ENCODE results near the gene SNX18. TPM values are rescaled to one million over a fixed set of nuclear protein-coding genes. Genes with fewer than 3 reads are reported as not detected.

The SNX18 gene
- total and polyA plus RNA-seq, 2 experiments from 2014 or later, result 4.7 to 33.0 TPM

DNA sequence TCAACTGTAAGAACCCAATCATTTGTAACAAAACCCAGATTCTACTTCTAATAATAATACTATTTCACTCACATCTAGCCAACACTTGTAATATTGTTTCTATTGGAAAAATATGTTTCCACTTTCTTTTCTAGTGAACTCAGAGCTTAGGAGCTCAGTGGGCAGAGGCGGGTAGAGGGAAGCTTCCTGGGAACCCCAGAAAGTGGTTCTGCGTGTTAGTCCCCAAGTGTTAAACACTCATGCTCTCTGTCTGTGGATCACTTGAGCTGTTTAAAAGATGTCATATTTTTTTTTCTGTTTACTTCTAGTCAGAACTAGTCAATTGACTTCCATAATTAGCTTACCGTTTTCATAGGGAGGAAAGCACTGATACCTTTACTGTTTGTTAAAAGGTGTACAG, 20.6 kb downstream of the SNX18 start (continued):
- no peak for TF ChIP-seq POLR2AphosphoS5 (IDR thresholded peaks at IDR 0.05; ENCODE audit: low read depth)
- TF ChIP-seq, protein P1, sequence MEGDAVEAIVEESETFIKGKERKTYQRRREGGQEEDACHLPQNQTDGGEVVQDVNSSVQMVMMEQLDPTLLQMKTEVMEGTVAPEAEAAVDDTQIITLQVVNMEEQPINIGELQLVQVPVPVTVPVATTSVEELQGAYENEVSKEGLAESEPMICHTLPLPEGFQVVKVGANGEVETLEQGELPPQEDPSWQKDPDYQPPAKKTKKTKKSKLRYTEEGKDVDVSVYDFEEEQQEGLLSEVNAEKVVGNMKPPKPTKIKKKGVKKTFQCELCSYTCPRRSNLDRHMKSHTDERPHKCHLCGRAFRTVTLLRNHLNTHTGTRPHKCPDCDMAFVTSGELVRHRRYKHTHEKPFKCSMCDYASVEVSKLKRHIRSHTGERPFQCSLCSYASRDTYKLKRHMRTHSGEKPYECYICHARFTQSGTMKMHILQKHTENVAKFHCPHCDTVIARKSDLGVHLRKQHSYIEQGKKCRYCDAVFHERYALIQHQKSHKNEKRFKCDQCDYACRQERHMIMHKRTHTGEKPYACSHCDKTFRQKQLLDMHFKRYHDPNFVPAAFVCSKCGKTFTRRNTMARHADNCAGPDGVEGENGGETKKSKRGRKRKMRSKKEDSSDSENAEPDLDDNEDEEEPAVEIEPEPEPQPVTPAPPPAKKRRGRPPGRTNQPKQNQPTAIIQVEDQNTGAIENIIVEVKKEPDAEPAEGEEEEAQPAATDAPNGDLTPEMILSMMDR (conservative IDR thresholded peaks at IDR 0.05; ENCODE audit: low read depth in 2 of 2), result no peak

- no peak overlapping the region for H3K27ac Mint-ChIP-seq
- TF ChIP-seq REST (IDR thresholded peaks at IDR 0.05; ENCODE audit: unreplicated experiment) (no peak), ZNF331 (CRISPR knock-in tag; IDR thresholded peaks at IDR 0.05; ENCODE audit: low read depth) (no peak), POLR2AphosphoS5 (IDR thresholded peaks at IDR 0.05; ENCODE audit: low read depth) (no peak), EZH2 (IDR thresholded peaks at IDR 0.05; ENCODE audit: low read depth, unreplicated experiment) (no peak), CREB1 (CRISPR knock-in tag; IDR thresholded peaks at IDR 0.05; ENCODE audit: low read depth) (no peak), STAT1 (IDR thresholded peaks at IDR 0.05; ENCODE audit: unreplicated experiment) (no peak), JUNB (IDR thresholded peaks at IDR 0.05; ENCODE audit: unreplicated experiment) (no peak), NANOG (IDR thresholded peaks at IDR 0.05; ENCODE audit: borderline replicate concordance) (no peak), EZH2phosphoT487 (IDR thresholded peaks at IDR 0.05; ENCODE audit: unreplicated experiment) (no peak)
- TF ChIP-seq, protein P2, sequence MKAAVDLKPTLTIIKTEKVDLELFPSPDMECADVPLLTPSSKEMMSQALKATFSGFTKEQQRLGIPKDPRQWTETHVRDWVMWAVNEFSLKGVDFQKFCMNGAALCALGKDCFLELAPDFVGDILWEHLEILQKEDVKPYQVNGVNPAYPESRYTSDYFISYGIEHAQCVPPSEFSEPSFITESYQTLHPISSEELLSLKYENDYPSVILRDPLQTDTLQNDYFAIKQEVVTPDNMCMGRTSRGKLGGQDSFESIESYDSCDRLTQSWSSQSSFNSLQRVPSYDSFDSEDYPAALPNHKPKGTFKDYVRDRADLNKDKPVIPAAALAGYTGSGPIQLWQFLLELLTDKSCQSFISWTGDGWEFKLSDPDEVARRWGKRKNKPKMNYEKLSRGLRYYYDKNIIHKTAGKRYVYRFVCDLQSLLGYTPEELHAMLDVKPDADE (IDR thresholded peaks at IDR 0.05), result no peak
- TF ChIP-seq, protein P1 (conservative IDR thresholded peaks at IDR 0.05; ENCODE audit: low read depth in 2 of 2), result no peak
- Histone ChIP-seq H3K4me3 (no peak overlapping the region), H3K27me3 (ENCODE audit: insufficient read depth) (no peaks in the 10 kb centered on the region), H3K27ac (ENCODE audit: low read depth) (no peak overlapping the region), H3K4me2 (no peak overlapping the region), H3K36me3 (ENCODE audit: insufficient read depth) (no peaks in the 10 kb centered on the region), H3F3A (replicated peaks; ENCODE audit: low read depth) (no peaks in the 10 kb centered on the region), H2AFZ (no peak overlapping the region), H3K79me2 (replicated peaks; ENCODE audit: insufficient read depth) (peaks cover 77% of the 10 kb centered on the region), H3K9me2 (ENCODE audit: insufficient read depth) (no peaks in the 10 kb centered on the region), H3K4me1 (ENCODE audit: insufficient read depth) (peaks cover 6% of the 10 kb centered on the region; the same call in 1 of the 2 replicates), H4K20me1 (replicated peaks; ENCODE audit: insufficient read depth) (no peaks in the 10 kb centered on the region)
- peaks cover 6% of the 10 kb centered on the region; the same call in 2 of the 3 replicates for H3K36me3 Mint-ChIP-seq (ENCODE audit: low read depth)
- DNase-seq (ENCODE audit: low spot score) (no peak), ATAC-seq (no peak)
- H3K4me1 Mint-ChIP-seq, result peaks cover 13% of the 10 kb centered on the region
- H3K9me3 Mint-ChIP-seq, result no peaks in the 10 kb centered on the region
- no peak overlapping the region for H3K4me3 Mint-ChIP-seq
- no peaks in the 10 kb centered on the region for H3K27me3 Mint-ChIP-seq (ENCODE audit: insufficient read depth, low read depth, poor library complexity)
Observed at GRCh38 chr5:54539001-54539400, 21.4 kb downstream of the SNX18 start.

Measured in GM23338 (cell line).